Esophagus (tissue), 2 donors: ENCODE results near the gene PPP3CA. TPM values are rescaled to one million over a fixed set of nuclear protein-coding genes. Genes with fewer than 3 reads are reported as not detected.
"Not testable (repeated sequence)": the region's sequence is repeated elsewhere in the genome, so short reads cannot be mapped to it uniquely, and the experiment has no call there.

Experiments
- H3K27ac ChIP-seq, 2 donors: one replicate each; pipeline ENCODE4 v1.5.1; 2013; ENCODE audit warnings: low read depth in 2 of 2, mild to moderate bottlenecking in 2 of 2, inconsistent platforms in 1 of 2, low read length in 1 of 2, moderate library complexity in 1 of 2
- H3K27me3 ChIP-seq, 2 donors: one replicate each; pipeline ENCODE4 v1.6.1; 2013; ENCODE audit warnings: low read length in 2 of 2, control low read depth in 1 of 2, mild to moderate bottlenecking in 1 of 2; ENCODE audit not compliant: insufficient read depth in 2 of 2, control insufficient read depth in 1 of 2
- H3K36me3 ChIP-seq, 2 donors: one replicate each; pipeline ENCODE4 v1.6.1; 2013; ENCODE audit warnings: low read length in 1 of 2; ENCODE audit not compliant: control insufficient read depth in 2 of 2, insufficient read depth in 2 of 2
- H3K4me1 ChIP-seq, 2 donors: one replicate each; pipeline ENCODE4 v1.6.1; 2013; ENCODE audit warnings: low read length in 1 of 2; ENCODE audit not compliant: control insufficient read depth in 2 of 2, insufficient read depth in 2 of 2
- H3K4me3 ChIP-seq, 2 donors: one replicate each; pipeline ENCODE4 v1.5.1; 2013; ENCODE audit warnings: low read length in 2 of 2, mild to moderate bottlenecking in 2 of 2, low read depth in 1 of 2, moderate library complexity in 1 of 2
- H3K9me3 ChIP-seq, 2 donors: one replicate each; pipeline ENCODE4 v1.6.1; 2013; ENCODE audit warnings: mild to moderate bottlenecking in 2 of 2, low read depth in 1 of 2, low read length in 1 of 2, moderate library complexity in 1 of 2; ENCODE audit not compliant: control insufficient read depth in 2 of 2, insufficient read depth in 1 of 2
- WGBS, 2 donors: extraction: QIAGEN DNeasy Blood & Tissue Kit; methylation state at CpG; one replicate each; pipeline ENCODE4 v1.1.7; 2013; 5-methylcytosine and 5-hydroxymethylcytosine counted together
- polyA plus RNA-seq, 2 donors: library from polyadenylated mRNA; stranded (reverse); fragments of 200-250 nt; gene quantifications; one replicate each; pipeline ENCODE4 v1.2.3, GENCODE V29; 2013
- donor health status: healthy with polysubstance abuse.
- donor health status: Bipolar disorder and iron deficiency.

PPP3CA gene
- polyA plus RNA-seq, 2 donors, result 5.2 to 5.8 TPM

DNA sequence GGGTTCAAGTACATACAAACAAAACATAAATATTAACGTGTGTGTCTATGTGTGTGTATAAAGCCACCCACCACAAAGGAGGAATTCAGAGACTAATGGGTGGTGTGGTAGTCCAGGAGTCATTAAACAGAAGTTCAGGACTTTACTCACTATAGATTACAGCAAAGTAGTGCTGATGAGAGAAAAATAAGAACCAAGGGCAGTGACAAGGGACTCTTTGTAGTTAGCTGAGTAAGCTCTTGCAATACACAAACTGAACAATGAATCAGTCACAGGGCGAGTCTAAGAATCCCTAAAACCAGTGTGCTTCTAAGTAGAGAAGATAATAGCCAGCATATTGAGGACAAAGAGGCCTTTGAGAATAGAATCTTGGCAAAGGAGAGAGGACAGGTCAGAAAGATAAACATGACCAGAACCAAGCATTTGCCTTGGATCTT is 232.4 kb downstream of the PPP3CA start:
- Histone ChIP-seq H3K9me3 (no peaks in the 10 kb centered on the region), H3K4me3 (no peak overlapping the region), H3K27ac (no peak overlapping the region), H3K27me3 (no peaks in the 10 kb centered on the region), H3K36me3 (no peaks in the 10 kb centered on the region), H3K4me1 (no peaks in the 10 kb centered on the region)
- 46 to 59% methylated on average over 2 of the region's 2 CpGs for WGBS, 2 donors

- WGBS, 2 donors, result 77 to 78% methylated on average over 6 of the region's 6 CpGs
- H3K9me3 ChIP-seq, result no peaks in the 10 kb centered on the region
- H3K27me3 ChIP-seq, result no peaks in the 10 kb centered on the region
- no peaks in the 10 kb centered on the region for H3K36me3 ChIP-seq
- H3K4me3 ChIP-seq, result no peak overlapping the region
- no peaks in the 10 kb centered on the region for H3K4me1 ChIP-seq
- H3K27ac ChIP-seq, result no peak overlapping the region
These were observed 242.8 kb downstream of the PPP3CA start for GRCh38 chr4:101104312-101105052.

DNA sequence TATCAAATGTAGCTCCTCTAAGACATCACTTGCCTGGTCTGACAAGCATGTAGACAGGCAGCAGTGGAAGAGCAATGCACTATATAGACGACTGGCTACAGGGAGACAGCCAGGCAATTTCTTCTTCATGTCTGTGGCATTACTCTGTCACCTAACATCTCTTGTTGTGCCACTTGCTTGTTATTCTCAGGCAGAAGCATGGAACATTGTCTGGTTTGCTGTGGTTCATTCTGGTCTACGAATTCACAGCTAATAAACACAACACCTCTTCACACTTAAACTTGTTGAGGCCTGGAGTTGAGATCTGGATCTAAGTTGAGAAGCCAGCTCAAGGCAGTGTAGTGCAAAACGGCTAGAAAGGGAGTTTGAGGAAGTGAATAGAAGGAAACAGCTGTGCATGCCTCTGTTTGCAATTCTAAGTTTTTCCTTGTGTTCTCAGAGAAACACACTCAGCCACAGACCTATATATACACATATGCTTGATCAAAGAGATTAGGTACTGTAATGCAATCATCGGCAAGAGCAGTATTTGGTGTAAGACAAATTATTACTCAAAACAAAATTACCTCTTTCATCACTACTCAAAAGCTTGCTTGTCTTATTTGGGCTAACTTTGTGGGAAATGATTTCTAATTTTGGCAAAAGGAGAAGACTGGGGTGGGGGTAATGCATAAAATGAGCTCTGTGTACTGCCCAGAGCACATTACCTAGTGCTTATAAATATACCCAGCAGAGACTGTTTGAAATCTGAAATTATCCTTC is 243.8 kb downstream of the PPP3CA start:
- H3K4me3 ChIP-seq, result no peak overlapping the region
- H3K36me3 ChIP-seq, result no peaks in the 10 kb centered on the region
- no peak overlapping the region for H3K27ac ChIP-seq
- H3K4me1 ChIP-seq, result no peaks in the 10 kb centered on the region
- H3K9me3 ChIP-seq, result no peaks in the 10 kb centered on the region
- 43 to 48% methylated on average over 4 of the region's 4 CpGs for WGBS, 2 donors
- no peaks in the 10 kb centered on the region for H3K27me3 ChIP-seq

DNA sequence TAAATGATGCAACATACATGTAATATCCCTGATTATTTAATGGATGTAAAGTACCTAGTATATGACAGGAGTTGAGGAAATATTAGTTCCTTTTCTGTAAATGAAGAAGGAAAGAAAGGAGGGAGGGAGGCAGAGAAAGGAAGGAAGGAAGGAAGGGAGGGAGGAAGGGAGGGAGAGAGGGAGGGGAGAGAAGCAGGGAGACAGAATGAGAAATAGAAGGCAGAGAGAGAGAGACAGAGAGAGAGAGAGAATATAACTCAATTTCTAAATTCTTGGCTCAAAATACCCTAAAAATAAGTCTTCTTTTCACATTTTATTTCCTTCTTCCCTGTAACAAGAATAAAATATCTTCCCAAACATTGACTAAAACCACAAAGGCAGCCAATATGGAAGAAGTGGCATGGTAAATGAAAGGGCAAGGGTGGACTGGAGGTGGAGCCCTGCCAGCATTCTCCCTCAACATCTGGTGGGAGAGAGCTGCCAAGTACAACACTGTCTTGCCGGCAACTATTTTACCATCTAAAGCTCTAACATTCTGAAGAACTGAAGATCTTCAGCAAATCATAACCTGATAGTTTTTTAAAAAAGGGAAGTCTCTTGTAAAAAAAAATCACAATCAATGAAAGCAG is 245.1 kb downstream of the PPP3CA start:
- Histone ChIP-seq H3K4me1 (no peaks in the 10 kb centered on the region), H3K36me3 (no peaks in the 10 kb centered on the region), H3K27ac (no peak overlapping the region), H3K27me3 (no peaks in the 10 kb centered on the region), H3K4me3 (no peak overlapping the region), H3K9me3 (no peaks in the 10 kb centered on the region)
- 29 to 34% methylated on average over 1 of the region's 1 CpG for WGBS, 2 donors

DNA sequence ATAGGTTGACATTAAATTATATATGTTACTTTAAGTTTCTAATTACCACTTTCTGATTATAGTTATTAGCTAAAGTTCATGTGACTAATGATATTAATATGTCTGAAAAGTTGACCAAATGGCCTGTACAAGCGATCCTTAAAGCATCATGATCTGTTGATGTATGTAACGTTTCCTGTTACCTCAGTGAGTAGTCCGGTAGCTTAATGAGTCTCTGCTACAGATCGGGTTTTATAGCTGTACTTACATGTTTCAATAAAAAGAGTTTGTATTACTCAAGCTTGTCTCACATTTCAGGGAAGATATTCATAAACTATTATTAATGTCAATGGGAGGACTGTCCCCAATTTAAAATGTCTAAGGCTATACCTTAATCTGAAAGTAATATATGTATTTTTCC is 246.3 kb downstream of the PPP3CA start:
- Histone ChIP-seq H3K4me1 (no peaks in the 10 kb centered on the region), H3K36me3 (no peaks in the 10 kb centered on the region), H3K27me3 (no peaks in the 10 kb centered on the region), H3K27ac (no peak overlapping the region), H3K9me3 (no peaks in the 10 kb centered on the region), H3K4me3 (no peak overlapping the region)
- whole genome bisulfite sequencing, 2 donors, result 96% methylated on average over 4 of the region's 4 CpGs

GRCh38 chr4:101098666-101099400 is 248.5 kb downstream of the PPP3CA start:
- no peak overlapping the region for H3K4me3 ChIP-seq
- H3K9me3 ChIP-seq, result no peaks in the 10 kb centered on the region
- no peak overlapping the region for H3K27ac ChIP-seq
- no peaks in the 10 kb centered on the region for H3K4me1 ChIP-seq
- no peaks in the 10 kb centered on the region for H3K36me3 ChIP-seq
- H3K27me3 ChIP-seq, result no peaks in the 10 kb centered on the region
- WGBS, 2 donors, result 79 to 84% methylated on average over 4 of the region's 4 CpGs

DNA sequence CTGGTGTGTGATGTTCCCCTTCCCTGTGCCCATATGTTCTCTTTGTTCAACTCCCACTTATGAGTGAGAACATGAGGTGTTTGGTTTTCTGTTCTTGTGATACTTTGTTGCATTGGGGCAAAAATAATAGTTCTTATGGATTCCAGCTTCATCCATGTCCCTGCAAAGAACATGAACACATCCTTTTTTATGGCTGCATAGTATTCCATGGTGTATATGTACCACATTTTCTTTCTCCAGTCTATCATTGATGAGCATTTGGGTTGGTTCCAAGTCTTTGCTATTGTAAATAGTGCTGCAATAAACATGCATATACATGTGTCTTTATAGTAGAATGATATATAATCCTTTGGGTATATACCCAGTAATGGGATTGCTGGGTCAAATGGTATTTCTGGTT is 254.7 kb downstream of the PPP3CA start:
- H3K36me3 ChIP-seq, H3K4me3 ChIP-seq: not testable (repeated sequence)

DNA sequence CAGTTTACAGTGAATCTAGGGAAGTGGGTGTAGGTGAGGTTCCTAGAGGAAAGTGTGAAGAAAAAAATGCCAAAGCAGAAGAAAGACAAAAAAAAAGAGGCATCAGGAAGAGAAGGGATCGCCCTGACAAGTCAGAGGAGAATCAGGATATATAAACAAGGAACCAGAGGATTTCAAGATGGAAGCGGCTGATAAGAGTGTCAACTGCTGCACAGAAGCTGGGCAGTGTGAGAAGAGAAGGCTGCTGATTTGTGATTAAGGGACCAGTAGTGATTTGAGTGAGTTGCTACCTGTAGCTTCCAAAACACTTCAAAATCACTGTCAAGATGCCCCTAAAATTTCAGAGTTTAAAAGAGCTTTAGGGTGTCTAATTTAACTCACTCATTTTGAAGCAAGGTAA is 258.2 kb downstream of the PPP3CA start:
- WGBS, 2 donors, result 91% methylated on average over 2 of the region's 2 CpGs
- no peaks in the 10 kb centered on the region for H3K27me3 ChIP-seq
- no peak overlapping the region for H3K27ac ChIP-seq
- no peak overlapping the region for H3K4me3 ChIP-seq
- no peaks in the 10 kb centered on the region for H3K4me1 ChIP-seq
- H3K9me3 ChIP-seq, result no peaks in the 10 kb centered on the region
- no peaks in the 10 kb centered on the region for H3K36me3 ChIP-seq

More for the DNA sequence above, 254.7 kb downstream of the PPP3CA start:
- H3K9me3 ChIP-seq, H3K27ac ChIP-seq, H3K4me1 ChIP-seq, H3K27me3 ChIP-seq: not testable (repeated sequence)

DNA sequence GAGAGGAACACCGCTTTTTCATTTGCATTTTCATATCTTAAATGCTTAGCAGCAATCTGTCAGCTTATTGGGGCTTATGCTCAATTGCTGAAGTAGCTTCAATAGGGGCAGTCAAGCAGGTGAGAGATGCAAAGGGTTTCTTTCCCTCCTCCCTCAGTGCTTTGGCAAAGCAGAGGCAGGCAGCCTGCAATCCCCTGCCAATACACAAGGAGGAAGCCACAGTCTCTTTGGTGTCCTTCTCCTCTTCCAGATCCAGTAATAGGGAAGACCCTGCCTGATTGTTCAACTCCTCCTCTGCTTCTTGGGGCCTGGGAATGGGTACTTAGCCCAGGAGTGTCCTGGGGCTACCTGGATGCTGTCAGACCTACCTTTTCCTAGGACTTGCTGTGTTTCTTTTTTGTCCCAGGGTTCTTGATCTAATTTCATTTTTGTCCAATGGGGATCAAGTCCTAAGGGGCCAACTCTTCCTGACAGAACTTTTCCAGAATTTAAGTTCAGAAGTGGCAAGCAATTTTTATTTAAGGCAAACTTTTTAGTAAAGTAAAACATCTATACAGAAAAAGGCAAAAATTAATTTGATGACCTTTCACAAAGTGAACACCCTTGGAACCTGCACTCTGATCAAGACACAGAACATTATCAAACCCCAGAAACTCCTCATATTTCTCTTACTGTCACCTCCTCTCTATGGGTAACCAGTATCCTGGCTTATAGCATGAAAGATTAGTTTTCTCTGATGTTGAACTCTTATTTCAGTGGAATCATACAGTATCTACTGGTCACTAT is 260.3 kb downstream of the PPP3CA start:
- no peaks in the 10 kb centered on the region for H3K4me1 ChIP-seq
- WGBS, 2 donors, result 58 to 95% methylated on average over 1 of the region's 1 CpG

More for the DNA sequence above, 260.3 kb downstream of the PPP3CA start:
- no peak overlapping the region for H3K4me3 ChIP-seq
- H3K9me3 ChIP-seq, result no peaks in the 10 kb centered on the region
- no peak overlapping the region for H3K27ac ChIP-seq
- H3K36me3 ChIP-seq, result no peaks in the 10 kb centered on the region
- H3K27me3 ChIP-seq, result no peaks in the 10 kb centered on the region
